ENCODE data around the gene RUNX3. TPM values are rescaled to one million over a fixed set of nuclear protein-coding genes. Genes with fewer than 3 reads are reported as not detected.

The RUNX3 gene
- total and polyA plus RNA-seq, 2 donors (not counting 3 experiments of a cell fraction or from before 2014, with no cell fraction given), result not detected

DNA sequence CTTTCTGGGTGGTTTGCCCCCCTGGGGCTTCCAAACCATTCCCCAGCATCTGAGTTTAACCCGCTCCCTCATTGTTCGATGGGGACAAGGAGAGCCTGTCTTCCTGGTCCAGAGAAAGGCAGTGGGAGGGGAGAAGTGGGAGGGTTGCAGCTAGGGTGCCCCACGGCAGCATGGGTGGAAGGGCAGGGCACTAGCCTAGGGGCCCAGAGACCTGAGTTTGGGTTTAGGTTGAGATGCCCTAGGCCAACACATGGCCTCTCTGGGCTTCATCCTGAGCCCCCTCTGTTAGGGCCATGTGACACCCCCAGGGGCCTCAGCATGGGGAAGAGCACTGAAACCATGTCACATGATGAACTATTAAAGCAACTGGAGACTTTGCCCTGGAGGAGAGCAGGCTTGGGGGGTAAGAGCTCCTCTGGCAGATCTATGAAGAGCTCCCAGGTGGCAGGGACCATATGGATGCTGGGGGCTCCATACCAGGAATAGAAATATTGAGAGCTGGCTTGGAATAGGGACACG is 9.7 kb upstream of the RUNX3 start:
- Histone ChIP-seq H3K9ac (replicated peaks; ENCODE audit: extremely low read depth, insufficient read depth, low read length) (no peak overlapping the region), H3K4me3 (replicated peaks in 1 of 3; ENCODE audit: insufficient read depth in 1 of 3, low read depth in 1 of 3, low read length in 3 of 3) (no peak overlapping the region), H4K20me1 (replicated peaks; ENCODE audit: control insufficient read depth, extremely low read depth, insufficient read depth, low read length) (no peaks in the 10 kb centered on the region), H3K36me3 (ENCODE audit: control insufficient read depth in 2 of 2, extremely low read depth in 1 of 2, insufficient read depth in 2 of 2, low read length in 2 of 2) (no peaks in the 10 kb centered on the region), H3K4me2 (ENCODE audit: insufficient read depth, low read length) (no peak overlapping the region), H2AFZ (ENCODE audit: low read depth, low read length) (no peak overlapping the region), H3K4me1 (ENCODE audit: control insufficient read depth, extremely low read depth, insufficient read depth, low read length) (no peaks in the 10 kb centered on the region), H3K9me1 (replicated peaks; ENCODE audit: control insufficient read depth, extremely low read depth, insufficient read depth, low read length) (no peaks in the 10 kb centered on the region), H3K79me2 (ENCODE audit: control insufficient read depth, insufficient read depth, low read length) (no peaks in the 10 kb centered on the region), H3K27ac (ENCODE audit: insufficient read depth, low read depth, low read length) (no peak overlapping the region), H3K9me3 (replicated peaks; ENCODE audit: control insufficient read depth, insufficient read depth, low read length) (no peaks in the 10 kb centered on the region), H3K27me3 (ENCODE audit: control insufficient read depth in 2 of 2, insufficient read depth in 2 of 2, low read length in 2 of 2) (peaks cover 6 to 10% of the 10 kb centered on the region in 2 experiments)
- BruUV-seq (replicated peaks), result no TSS peak
- TF ChIP-seq FOS (IDR thresholded peaks at IDR 0.05; ENCODE audit: borderline replicate concordance, insufficient read depth, low read length) (no peak), POLR2AphosphoS5 (IDR thresholded peaks at IDR 0.05; ENCODE audit: insufficient read depth, low read depth, low read length) (no peak), JUN (IDR thresholded peaks at IDR 0.05; ENCODE audit: borderline replicate concordance, insufficient read depth, insufficient read length, low read depth) (no peak), POLR2A (IDR thresholded peaks at IDR 0.05; ENCODE audit: low read depth, low read length) (no peak), MAX (IDR thresholded peaks at IDR 0.05; ENCODE audit: insufficient read depth, insufficient read length) (no peak), CTCF (IDR thresholded peaks at IDR 0.05; ENCODE audit: extremely low read depth in 1 of 2, insufficient read depth in 1 of 2, low read depth in 1 of 2, low read length in 2 of 2) (no peak), EZH2 (IDR thresholded peaks at IDR 0.05; ENCODE audit: borderline replicate concordance, low read depth, low read length, severe bottlenecking) (no peak), MYC (IDR thresholded peaks at IDR 0.05; ENCODE audit: low read depth, low read length) (no peak), GATA2 (IDR thresholded peaks at IDR 0.05; ENCODE audit: insufficient read depth, insufficient read length, low read depth, low read length) (no peak)
- dilution Hi-C loops (cut with MboI; ENCODE audit: extremely low pct_ligation_motif_present, low sequenced_read_pairs) (no loop called here), intact Hi-C loops (cut with micrococcal nuclease) (no loop called here)
- POLR2A ChIA-PET, result no interaction called here
- DNase-seq (ENCODE audit: low read depth, low spot score), result no peak
- no peak for FAIRE-seq
- CTCF ChIA-PET, result interaction anchor here (1.5 kb wide), 1 partner anchor 9 kb away, joined by 3 read pairs; no protein-coding TSS in a partner anchor
